ENCODE results near the gene NKAIN2.

- TF ChIP-seq CTCF (IDR thresholded peaks at IDR 0.05) (no peak), POLR2A (IDR thresholded peaks at IDR 0.05) (no peak)
Measured at GRCh38 chr6:124203812-124204167, 400.1 kb downstream of the NKAIN2 start.

Data from thyroid gland (tissue), 4 donors.